Measurements from ENCODE around the gene ARHGDIA.

- TF ChIP-seq EZH2 (optimal IDR thresholded peaks at IDR 0.05; ENCODE audit: low read depth, low read length) (no peak), CTCF (IDR thresholded peaks at IDR 0.05; ENCODE audit: low read length) (no peak)
These were observed 37.8 kb downstream of the ARHGDIA start, which contains the start of gene MCRIP1 for GRCh38 chr17:81833160-81833920.

Data from MM.1S (cell line).